SK-N-MC (cell line): Measurements from ENCODE around the gene CCDC40.

Experiments
- FOXP2 ChIP-seq: optimal IDR thresholded peaks from 2 replicates; pipeline ENCODE3; 2011; ENCODE audit warnings: mild to moderate bottlenecking, moderate library complexity; ENCODE audit not compliant: insufficient read depth; ENCODE audit errors: extremely low read length, control extremely low read depth
- POLR2AphosphoS5 ChIP-seq: IDR thresholded peaks from 2 replicates; pipeline ENCODE4 v1.6.1; 2012; ENCODE audit warnings: mild to moderate bottlenecking, low read depth, low read length, borderline replicate concordance

GRCh38 chr17:79991924-79992648 lies 44.4 kb upstream of the CCDC40 start:
- TF ChIP-seq POLR2AphosphoS5 (no peak), FOXP2 (no peak)
